ENCODE results near the gene C5orf47.

C5orf47 gene

DNA sequence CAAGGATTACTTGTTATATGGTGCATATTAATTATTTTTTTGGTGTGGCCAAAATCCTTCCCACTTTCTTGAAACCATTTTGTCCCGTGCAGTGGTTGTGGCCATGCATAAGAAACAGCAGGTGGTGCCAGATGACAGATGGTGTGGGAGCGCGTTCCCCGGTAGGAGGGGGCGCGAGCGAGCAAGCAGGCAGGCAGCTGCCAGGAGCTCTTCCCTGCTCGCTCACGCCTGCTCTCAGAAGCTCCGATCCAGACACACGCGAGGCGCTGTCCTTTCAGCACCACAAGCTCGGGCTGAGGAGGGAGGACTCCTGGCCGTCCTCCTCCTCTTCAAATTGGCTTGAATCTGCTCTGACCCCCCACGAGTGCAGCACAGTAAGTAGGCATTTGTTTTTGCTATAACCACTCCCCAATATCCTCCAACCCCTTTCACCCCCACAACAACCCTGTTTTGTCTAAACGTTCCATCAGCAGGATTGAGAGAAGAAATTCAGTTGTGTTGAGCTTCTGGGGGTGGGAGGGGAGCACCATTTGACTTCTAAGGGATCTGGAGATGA is 56.6 kb downstream of the C5orf47 start, which contains the start of gene NSG2:
Gene NSG2 (plus strand): TSS at position 237 of the 556 bp plus-strand sequence. CDS start 1,050 bp downstream, outside the sequence.
- peak; percentile 2 for DNase-seq

DNA sequence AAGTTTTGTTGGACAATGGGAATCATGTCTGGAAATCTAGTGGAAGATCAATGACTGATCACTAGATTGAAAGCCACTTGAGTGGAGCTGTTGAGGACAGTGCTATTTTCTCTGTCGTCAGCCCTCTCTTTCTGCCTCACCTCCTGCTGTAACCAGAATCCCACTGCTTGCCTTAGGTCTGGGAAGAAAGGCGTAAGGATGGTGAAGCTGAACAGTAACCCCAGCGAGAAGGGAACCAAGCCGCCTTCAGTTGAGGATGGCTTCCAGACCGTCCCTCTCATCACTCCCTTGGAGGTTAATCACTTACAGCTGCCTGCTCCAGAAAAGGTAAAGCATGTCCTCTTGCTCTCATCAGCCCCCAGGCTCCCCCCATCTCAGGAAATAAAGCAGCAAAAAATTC is 57.6 kb downstream of the C5orf47 start:
- DNase-seq, result no peak

DNA sequence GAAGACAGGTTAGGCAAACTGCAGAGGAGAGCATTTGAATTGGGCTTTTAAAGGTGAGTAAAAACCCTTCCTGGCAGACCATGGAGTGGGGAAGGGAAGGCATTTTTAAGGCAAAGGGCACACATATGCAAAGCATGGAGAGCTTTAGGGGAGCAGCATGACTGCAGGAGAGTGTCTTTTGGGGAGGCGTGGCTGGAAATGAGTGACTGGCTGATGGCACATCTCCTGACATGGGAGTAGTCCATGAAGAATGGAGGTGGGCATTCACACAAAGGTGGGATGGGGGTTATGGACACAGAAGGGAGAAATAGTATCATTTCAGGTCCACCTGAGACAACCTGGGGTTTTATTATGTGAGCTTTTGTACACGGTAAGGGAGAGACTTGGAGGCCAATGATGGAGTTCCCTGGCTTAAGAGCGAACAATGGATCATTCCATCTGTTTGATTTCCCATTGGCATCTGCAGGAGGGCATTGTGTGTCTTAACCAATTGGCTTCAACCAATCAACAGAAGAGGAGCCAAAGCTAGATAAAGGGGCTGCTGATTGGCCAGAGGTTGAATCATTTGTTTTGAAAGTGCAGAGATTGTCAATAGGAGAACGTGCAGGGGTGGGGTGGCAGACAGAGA is 58.6 kb downstream of the C5orf47 start:
- no peak for DNase-seq

DNA sequence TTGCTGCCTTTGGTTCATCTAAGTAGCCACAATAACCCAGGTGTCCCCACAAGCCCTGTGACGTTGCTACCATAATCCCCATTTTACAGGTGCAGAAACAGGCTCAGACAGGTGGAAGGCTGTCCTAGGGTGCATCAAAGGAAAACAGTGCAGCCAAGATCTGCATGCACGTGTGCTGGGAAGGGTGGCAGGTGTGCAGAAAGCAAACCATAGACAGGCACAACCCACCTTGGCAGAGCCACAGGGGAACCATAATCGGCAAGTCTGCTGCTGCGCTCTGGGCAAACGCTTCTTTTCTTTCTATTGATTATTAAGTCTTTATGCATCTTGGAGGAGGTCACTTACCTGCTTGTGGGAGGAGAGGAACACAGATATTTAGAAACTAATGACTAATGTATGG is 63.7 kb downstream of the C5orf47 start:
- no peak for DNase-seq

DNA sequence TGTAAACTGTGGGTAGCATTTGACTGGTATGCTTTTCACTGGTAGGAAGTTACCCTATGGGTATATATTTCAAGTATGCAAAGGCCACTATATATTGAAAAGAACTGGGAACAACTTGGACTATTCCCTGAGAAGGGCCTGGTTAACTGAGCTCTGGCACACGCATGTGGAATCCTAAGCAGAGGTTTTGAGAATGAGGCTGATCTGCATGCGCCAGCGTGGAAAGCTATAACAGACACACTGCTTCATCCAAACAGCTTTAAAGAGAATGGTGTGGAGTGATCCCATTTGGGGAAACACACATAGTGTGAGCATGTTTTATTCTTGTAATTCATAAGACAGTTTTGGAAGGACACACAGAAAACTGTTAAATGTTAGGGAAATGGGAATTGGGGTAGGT is 64.9 kb downstream of the C5orf47 start:
- DNase-seq, result no peak
